ENCODE results near the gene GALM.

GRCh38 chr2:38719706-38720105 is 53.8 kb downstream of the GALM start:
- TF ChIP-seq CTCF (IDR thresholded peaks at IDR 0.05) (no peak), POLR2A (IDR thresholded peaks at IDR 0.05) (no peak)

Measured in right lobe of liver (tissue), 4 donors.